ENCODE data around the gene ATP6V0E2. TPM values are rescaled to one million over a fixed set of nuclear protein-coding genes. Genes with fewer than 3 reads are reported as not detected.

ATP6V0E2 gene
- total RNA-seq, 2 experiments from 2014 or later = 31.8 to 32.4 TPM

Other genes with a start within 250 kb of the ATP6V0E2 start
- gene ZNF467, start 100.4 kb upstream of the ATP6V0E2 start, total RNA-seq = under 1 TPM; 0.47 to 0.93 TPM
- 10 to 100 TPM; 17.6 to 19.4 TPM for gene ZNF862, start 35.6 kb upstream of the ATP6V0E2 start, total RNA-seq

Measured in activated naive CD4-positive, alpha-beta T cell treated with anti-CD3 and anti-CD28 coated beads for 36 hours (primary cell).